Stimulated activated CD4-positive, alpha-beta T cell treated with anti-CD3 and anti-CD28 coated beads, Interleukin-2, amount 100 ng/mL, for 4 hours (primary cell): Measurements from ENCODE around the gene TRPT1.
"Not testable (repeated sequence)": the region's sequence is repeated elsewhere in the genome, so short reads cannot be mapped to it uniquely, and the experiment has no call there.

Source experiments
- DNase-seq: peaks from one replicate; pipeline ENCODE4 v3.0.0-alpha.2; 2020; ENCODE audit warnings: low read depth

Gene TRPT1

GRCh38 chr11:64258356-64258755 is 32.4 kb upstream of the TRPT1 start:
- DNase-seq: no peak

GRCh38 chr11:64256300-64256699 is 30.3 kb upstream of the TRPT1 start:
- DNase-seq: no peak

GRCh38 chr11:64255135-64256128 is 29.4 kb upstream of the TRPT1 start:
- DNase-seq: no peak

GRCh38 chr11:64254326-64254725 is 28.3 kb upstream of the TRPT1 start:
- no peak for DNase-seq

GRCh38 chr11:64253481-64253880 is 27.5 kb upstream of the TRPT1 start:
- DNase-seq: no peak

GRCh38 chr11:64253043-64253442 is 27.1 kb upstream of the TRPT1 start:
- DNase-seq: no peak

- DNase-seq: no peak
Observed at GRCh38 chr11:64252003-64252872, 26.3 kb upstream of the TRPT1 start.

GRCh38 chr11:64251753-64252002 is 25.7 kb upstream of the TRPT1 start:
- no peak for DNase-seq

- peak; percentile 44 for DNase-seq
Observed at GRCh38 chr11:64251016-64251752, 25.2 kb upstream of the TRPT1 start, which contains the start of gene PLCB3. Gene PLCB3, plus strand, starts transcription at chr11:64251530. Its CDS starts 120 bp downstream, at chr11:64251650.

- DNase-seq: no peak
Observed at GRCh38 chr11:64250415-64251015, 24.5 kb upstream of the TRPT1 start.

GRCh38 chr11:64249563-64250414 is 23.8 kb upstream of the TRPT1 start:
- no peak for DNase-seq

GRCh38 chr11:64249038-64249437 is 23.1 kb upstream of the TRPT1 start:
- DNase-seq: no peak

GRCh38 chr11:64248578-64248977 is 22.6 kb upstream of the TRPT1 start:
- DNase-seq: no peak

GRCh38 chr11:64247729-64248531 is 21.9 kb upstream of the TRPT1 start:
- DNase-seq: no peak

- peak; percentile 77 for DNase-seq
Observed at GRCh38 chr11:64246871-64247728, 21.1 kb upstream of the TRPT1 start, which contains the start of gene PPP1R14B. Gene PPP1R14B, minus strand, starts transcription at chr11:64246943. Its CDS starts 270 bp downstream, at chr11:64246673.

- not testable (repeated sequence) for DNase-seq
Observed at GRCh38 chr11:64246621-64246870, 20.6 kb upstream of the TRPT1 start.

GRCh38 chr11:64245797-64246620 is 20.0 kb upstream of the TRPT1 start:
- peak; percentile 86 for DNase-seq

GRCh38 chr11:64245401-64245796 is 19.4 kb upstream of the TRPT1 start:
- no peak for DNase-seq
